Suprapubic skin (tissue), 4 donors: ENCODE measurements around the gene PPP2R2C.

Experiments used
- EP300 ChIP-seq: sonication (generic); formaldehyde crosslinking; IDR thresholded peaks from one replicate; pipeline ENCODE4 v1.6.1; 2017; ENCODE audit warnings: antibody characterized with exemption
- POLR2A ChIP-seq, 2 donors: fragments of 450-650 bp; IDR thresholded peaks; one replicate each; pipeline ENCODE4 v1.6.1; 2017; ENCODE audit warnings: antibody characterized with exemption in 2 of 2, mild to moderate bottlenecking in 2 of 2, moderate library complexity in 2 of 2
- POLR2AphosphoS5 ChIP-seq, 3 donors: sonication (generic); formaldehyde crosslinking; IDR thresholded peaks; one replicate each; pipeline ENCODE4 v1.6.1; 2017; ENCODE audit warnings: antibody characterized with exemption in 3 of 3
- TF ChIP-seq, protein P1 (sequence below), 2 donors: fragments of 200-600 bp in 1 of 2; fragments of 450-650 bp in 1 of 2; sonication (generic) in 1 of 2; IDR thresholded peaks; one replicate each; pipeline ENCODE4 v1.5.1; 2016 to 2019; ENCODE audit warnings: antibody characterized with exemption in 2 of 2, mild to moderate bottlenecking in 1 of 2, moderate library complexity in 1 of 2

DNA sequence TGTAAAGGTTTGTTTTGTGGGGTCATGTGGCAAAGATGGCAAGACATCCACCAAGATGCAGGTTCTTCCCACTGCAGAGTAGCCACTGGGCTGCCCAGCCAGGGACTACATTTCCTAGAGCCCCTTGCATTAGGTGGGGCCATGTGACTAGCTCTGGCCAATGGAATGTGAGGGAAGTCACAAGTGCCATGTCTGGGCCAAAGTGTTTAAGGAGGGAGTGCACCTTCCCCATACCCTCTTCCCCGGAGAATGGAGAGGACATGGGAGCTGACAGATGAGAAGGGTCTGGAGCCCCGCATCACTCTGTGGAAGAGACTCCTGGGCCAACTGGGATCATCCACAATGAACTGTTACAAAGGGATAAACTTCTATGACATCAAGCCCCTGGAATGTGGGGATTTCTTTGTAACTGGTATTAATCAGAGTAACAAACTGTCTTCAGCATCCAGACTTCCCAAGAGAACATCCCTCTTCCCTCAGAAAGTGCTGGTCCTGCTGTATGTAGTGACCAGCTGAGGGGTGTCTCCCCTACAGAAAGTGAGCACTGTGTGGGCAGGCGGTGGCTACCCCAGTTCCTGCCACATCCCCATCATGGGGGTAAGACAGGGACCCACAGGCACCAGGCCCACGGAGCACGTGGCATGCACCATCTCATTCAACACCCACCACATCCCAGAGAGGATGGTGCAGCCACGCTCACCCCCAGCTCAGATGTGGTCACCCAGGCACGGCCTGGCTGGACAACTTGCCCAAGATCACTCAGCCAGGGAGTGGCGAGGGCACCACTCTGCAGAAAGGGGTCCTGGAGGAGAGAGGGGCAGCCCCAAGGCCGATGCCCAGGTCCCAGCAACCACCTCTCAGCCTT is 10.9 kb downstream of the PPP2R2C start:
- TF ChIP-seq, protein P1, sequence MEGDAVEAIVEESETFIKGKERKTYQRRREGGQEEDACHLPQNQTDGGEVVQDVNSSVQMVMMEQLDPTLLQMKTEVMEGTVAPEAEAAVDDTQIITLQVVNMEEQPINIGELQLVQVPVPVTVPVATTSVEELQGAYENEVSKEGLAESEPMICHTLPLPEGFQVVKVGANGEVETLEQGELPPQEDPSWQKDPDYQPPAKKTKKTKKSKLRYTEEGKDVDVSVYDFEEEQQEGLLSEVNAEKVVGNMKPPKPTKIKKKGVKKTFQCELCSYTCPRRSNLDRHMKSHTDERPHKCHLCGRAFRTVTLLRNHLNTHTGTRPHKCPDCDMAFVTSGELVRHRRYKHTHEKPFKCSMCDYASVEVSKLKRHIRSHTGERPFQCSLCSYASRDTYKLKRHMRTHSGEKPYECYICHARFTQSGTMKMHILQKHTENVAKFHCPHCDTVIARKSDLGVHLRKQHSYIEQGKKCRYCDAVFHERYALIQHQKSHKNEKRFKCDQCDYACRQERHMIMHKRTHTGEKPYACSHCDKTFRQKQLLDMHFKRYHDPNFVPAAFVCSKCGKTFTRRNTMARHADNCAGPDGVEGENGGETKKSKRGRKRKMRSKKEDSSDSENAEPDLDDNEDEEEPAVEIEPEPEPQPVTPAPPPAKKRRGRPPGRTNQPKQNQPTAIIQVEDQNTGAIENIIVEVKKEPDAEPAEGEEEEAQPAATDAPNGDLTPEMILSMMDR (IDR thresholded peaks at IDR 0.05): no peak
- TF ChIP-seq POLR2A (IDR thresholded peaks at IDR 0.05) (no peak), EP300 (no peak), POLR2AphosphoS5 (IDR thresholded peaks at IDR 0.05) (no peak)
